ENCODE data around the gene APOO.

DNA sequence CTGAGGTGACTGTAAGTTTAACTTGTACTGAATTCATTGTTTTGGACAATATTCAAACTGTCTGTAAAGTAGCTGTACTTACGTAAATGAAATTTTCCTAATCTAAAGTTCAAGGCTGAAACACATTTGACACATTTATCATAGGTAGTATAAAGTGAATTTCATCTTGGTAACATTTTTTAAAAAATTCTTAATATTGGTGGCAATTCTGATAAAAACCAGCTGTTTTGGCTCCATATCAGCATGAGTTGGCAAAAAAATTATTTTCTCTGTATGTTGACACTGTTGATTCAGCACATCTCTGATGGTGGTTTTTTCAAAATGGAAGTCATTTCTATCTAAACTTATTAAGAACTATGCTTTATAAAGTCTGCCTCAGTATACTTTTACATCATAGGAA is 31.0 kb upstream of the APOO start:
- TF ChIP-seq POLR2A (IDR thresholded peaks at IDR 0.05; ENCODE audit: borderline replicate concordance, extremely low read depth, insufficient read depth, insufficient read length) (no peak), ZNF274 (IDR thresholded peaks at IDR 0.05; ENCODE audit: low read depth, low read length) (no peak), CTCF (IDR thresholded peaks at IDR 0.05 in 2 of 3, conservative IDR thresholded peaks at IDR 0.05 in 1 of 3; ENCODE audit: borderline replicate concordance in 1 of 3, insufficient read depth in 1 of 3, low read depth in 2 of 3, low read length in 2 of 3) (no peak)

All from HCT116 (cell line).